Measurements from ENCODE around the gene NAV1.

NAV1 gene

DNA sequence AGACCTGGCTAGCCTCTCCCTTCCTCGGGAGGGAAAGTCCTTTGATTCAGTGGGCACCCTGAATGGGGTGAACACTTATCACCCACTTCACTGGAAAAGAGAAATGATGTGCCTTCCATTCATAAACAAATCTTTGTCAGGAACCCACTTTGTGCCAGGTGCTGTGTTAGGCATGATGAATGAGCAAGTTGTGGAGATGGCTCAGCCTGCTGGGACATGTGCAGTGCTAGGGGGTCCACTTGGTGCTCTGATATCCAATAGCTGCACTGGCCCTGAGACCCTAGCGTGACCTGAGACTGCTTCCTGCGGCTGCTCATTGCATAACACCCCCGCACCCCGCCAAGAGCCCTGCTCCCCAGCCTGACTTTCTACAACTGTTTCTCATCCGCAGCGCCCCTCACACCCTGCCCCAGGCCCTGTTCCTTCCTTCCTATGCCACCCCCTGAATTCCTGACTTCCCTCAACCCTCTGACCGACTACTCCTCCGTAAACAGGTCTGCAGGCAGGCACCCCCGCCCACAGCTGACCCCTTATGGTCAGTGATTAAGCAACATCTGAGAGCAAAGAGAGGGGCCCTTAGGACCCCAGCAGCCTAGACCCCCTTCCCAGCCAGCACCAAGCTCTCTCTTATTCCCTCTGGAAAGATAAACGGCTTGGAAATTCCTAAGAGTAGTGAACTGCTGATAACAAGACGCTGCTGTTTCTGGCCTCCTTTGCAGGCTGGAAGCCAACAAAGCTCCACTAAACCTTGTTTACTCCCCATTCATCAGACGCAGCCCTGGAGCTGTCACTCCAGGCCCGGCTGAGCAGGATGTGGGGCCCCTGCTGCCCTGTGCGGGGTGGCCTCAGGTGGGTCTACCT is 44.9 kb upstream of the NAV1 start:
- TF ChIP-seq SIN3A (IDR thresholded peaks at IDR 0.05; ENCODE audit: borderline replicate concordance, insufficient read depth, low read length) (no peak), POLR2AphosphoS5 (IDR thresholded peaks at IDR 0.05; ENCODE audit: low read depth, low read length) (no peak), TAF1 (IDR thresholded peaks at IDR 0.05; ENCODE audit: borderline replicate concordance, insufficient read depth, low read length) (no peak), FOXP2 (optimal IDR thresholded peaks at IDR 0.05; ENCODE audit: borderline replicate concordance, extremely low read depth, extremely low read length, insufficient read depth) (peak; percentile 78)
- TF ChIP-seq, protein P1, sequence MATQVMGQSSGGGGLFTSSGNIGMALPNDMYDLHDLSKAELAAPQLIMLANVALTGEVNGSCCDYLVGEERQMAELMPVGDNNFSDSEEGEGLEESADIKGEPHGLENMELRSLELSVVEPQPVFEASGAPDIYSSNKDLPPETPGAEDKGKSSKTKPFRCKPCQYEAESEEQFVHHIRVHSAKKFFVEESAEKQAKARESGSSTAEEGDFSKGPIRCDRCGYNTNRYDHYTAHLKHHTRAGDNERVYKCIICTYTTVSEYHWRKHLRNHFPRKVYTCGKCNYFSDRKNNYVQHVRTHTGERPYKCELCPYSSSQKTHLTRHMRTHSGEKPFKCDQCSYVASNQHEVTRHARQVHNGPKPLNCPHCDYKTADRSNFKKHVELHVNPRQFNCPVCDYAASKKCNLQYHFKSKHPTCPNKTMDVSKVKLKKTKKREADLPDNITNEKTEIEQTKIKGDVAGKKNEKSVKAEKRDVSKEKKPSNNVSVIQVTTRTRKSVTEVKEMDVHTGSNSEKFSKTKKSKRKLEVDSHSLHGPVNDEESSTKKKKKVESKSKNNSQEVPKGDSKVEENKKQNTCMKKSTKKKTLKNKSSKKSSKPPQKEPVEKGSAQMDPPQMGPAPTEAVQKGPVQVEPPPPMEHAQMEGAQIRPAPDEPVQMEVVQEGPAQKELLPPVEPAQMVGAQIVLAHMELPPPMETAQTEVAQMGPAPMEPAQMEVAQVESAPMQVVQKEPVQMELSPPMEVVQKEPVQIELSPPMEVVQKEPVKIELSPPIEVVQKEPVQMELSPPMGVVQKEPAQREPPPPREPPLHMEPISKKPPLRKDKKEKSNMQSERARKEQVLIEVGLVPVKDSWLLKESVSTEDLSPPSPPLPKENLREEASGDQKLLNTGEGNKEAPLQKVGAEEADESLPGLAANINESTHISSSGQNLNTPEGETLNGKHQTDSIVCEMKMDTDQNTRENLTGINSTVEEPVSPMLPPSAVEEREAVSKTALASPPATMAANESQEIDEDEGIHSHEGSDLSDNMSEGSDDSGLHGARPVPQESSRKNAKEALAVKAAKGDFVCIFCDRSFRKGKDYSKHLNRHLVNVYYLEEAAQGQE (IDR thresholded peaks at IDR 0.05; ENCODE audit: insufficient read depth in 1 of 2, low read depth in 2 of 2, low read length in 2 of 2): no peak

DNA sequence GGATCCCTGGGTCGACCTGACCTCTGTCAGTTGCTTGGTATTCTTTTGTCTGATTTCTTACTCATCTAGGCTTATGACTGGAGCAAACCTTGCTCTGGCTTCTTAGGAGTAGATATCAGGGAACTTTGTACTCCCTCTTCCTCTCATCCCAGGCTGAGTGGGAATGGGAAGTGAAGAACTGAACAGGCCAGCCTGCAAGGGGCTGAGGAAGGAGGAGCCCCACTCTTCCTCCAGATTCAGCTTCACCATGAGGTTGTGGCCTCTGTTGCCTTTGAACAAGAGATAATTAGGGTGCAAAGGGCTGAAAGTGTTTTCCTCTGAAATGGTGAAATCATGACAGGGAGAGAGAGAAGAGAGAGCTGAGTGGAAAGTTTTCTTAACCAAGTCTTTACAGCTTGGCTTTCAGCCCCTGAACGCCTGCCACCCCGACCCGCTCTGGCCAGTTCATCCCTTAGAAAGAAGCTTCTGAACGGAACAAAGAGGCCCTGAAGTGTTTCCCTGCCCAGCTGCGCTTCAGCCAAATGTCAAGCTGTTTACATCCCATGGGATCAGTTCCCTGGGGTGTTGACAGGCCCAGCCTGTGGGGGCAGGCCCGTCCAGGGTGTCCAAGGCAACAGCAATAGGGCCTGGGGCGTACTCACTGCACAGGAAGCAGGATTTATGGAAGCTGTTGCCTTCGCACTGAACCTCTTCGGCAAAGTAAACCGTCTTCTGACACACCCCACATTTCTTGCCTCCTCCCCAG is 43.2 kb upstream of the NAV1 start:
- TF ChIP-seq FOXP2 (optimal IDR thresholded peaks at IDR 0.05; ENCODE audit: borderline replicate concordance, extremely low read depth, extremely low read length, insufficient read depth) (peak; percentile 29), TAF1 (IDR thresholded peaks at IDR 0.05; ENCODE audit: borderline replicate concordance, insufficient read depth, low read length) (no peak)

DNA sequence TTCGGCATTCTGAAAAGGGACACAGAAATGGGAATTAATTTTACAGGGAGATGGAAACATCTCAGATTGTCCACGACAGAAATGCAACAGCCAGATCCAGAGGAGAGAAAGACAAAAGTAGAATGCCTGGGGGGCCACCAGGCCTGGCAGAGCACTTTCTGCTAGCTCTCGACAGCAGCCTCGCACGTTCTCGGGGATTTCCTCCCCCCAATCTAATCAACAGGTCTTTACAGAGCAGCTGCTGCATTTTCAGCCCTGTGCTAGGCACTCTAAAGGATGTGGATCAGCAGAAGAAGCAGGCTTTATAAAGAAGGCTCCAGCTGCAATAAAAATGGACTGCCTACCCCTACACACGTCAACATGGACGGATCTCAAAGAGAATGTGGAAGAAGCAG is 42.6 kb upstream of the NAV1 start:
- TF ChIP-seq TAF1 (IDR thresholded peaks at IDR 0.05; ENCODE audit: borderline replicate concordance, insufficient read depth, low read length) (no peak), POLR2AphosphoS5 (IDR thresholded peaks at IDR 0.05; ENCODE audit: low read depth, low read length) (no peak), SIN3A (IDR thresholded peaks at IDR 0.05; ENCODE audit: borderline replicate concordance, insufficient read depth, low read length) (no peak), FOXP2 (optimal IDR thresholded peaks at IDR 0.05; ENCODE audit: borderline replicate concordance, extremely low read depth, extremely low read length, insufficient read depth) (no peak)
- TF ChIP-seq, protein P1 (IDR thresholded peaks at IDR 0.05; ENCODE audit: insufficient read depth in 1 of 2, low read depth in 2 of 2, low read length in 2 of 2): no peak

DNA sequence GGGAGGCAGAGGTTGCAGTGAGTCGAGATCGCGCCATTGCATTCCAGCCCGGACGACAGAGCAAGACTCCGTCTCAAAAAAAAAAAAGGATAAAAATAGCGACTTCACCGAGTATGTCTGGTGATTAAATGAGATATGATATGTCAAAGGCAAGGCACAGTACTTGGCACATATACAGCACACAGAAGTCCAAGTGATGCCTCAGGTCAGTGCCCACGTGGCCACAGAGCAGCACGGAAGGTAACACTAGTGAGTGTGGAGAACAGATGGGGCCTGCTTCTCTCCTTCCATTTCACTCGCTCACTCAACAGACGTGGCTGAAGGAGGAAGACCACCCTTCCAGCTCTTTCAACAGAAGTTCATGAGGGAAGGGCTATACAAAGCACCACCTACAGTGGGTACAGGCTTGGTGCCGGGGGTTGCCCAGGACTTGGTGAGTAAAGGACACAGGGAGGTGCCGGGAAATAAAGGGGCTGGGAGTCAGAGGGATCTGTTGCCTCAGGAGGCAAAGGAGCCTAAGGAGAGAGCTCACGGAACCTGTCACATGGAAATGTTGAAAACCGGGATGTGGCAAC is 40.9 kb upstream of the NAV1 start:
- no peak for TF ChIP-seq FOXP2 (optimal IDR thresholded peaks at IDR 0.05; ENCODE audit: borderline replicate concordance, extremely low read depth, extremely low read length, insufficient read depth)
- no peak for TF ChIP-seq TAF1 (IDR thresholded peaks at IDR 0.05; ENCODE audit: borderline replicate concordance, insufficient read depth, low read length)
- TF ChIP-seq, protein P1 (IDR thresholded peaks at IDR 0.05; ENCODE audit: insufficient read depth in 1 of 2, low read depth in 2 of 2, low read length in 2 of 2): no peak
- TF ChIP-seq POLR2AphosphoS5 (IDR thresholded peaks at IDR 0.05; ENCODE audit: low read depth, low read length): no peak
- TF ChIP-seq SIN3A (IDR thresholded peaks at IDR 0.05; ENCODE audit: borderline replicate concordance, insufficient read depth, low read length): no peak

DNA sequence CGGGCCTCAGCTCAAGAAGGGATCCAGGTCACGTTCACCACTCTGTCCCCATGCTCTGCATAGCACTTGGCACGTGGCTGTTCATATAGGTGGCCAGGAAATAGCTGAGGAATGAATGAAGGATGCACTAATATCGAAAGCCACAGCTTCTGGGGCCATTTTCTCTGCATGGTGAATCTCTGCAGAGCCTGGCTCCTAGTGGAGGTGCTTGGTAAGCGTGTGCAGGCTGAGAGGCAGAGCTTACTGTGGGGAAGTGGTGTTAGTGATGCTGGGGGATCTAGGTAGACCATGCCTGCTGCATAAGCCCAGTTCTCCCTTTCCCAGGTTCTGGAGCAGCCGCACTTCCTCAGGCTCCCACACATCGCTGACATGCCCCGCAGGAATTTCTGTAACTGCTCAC is 40.3 kb upstream of the NAV1 start:
- no peak for TF ChIP-seq TAF1 (IDR thresholded peaks at IDR 0.05; ENCODE audit: borderline replicate concordance, insufficient read depth, low read length)
